ENCODE data around the gene TRIM27. TPM values are rescaled to one million over a fixed set of nuclear protein-coding genes. Genes with fewer than 3 reads are reported as not detected.

The TRIM27 gene
- total and polyA plus RNA-seq, 10 of the 15 experiments (the other 5 are each of a cell fraction or from before 2014, with no cell fraction given): 18.5 to 74.7 (median 58.0) TPM

GRCh38 chr6:28893172-28893799 is 30.5 kb downstream of the TRIM27 start (continued):
- TF ChIP-seq, protein P1, sequence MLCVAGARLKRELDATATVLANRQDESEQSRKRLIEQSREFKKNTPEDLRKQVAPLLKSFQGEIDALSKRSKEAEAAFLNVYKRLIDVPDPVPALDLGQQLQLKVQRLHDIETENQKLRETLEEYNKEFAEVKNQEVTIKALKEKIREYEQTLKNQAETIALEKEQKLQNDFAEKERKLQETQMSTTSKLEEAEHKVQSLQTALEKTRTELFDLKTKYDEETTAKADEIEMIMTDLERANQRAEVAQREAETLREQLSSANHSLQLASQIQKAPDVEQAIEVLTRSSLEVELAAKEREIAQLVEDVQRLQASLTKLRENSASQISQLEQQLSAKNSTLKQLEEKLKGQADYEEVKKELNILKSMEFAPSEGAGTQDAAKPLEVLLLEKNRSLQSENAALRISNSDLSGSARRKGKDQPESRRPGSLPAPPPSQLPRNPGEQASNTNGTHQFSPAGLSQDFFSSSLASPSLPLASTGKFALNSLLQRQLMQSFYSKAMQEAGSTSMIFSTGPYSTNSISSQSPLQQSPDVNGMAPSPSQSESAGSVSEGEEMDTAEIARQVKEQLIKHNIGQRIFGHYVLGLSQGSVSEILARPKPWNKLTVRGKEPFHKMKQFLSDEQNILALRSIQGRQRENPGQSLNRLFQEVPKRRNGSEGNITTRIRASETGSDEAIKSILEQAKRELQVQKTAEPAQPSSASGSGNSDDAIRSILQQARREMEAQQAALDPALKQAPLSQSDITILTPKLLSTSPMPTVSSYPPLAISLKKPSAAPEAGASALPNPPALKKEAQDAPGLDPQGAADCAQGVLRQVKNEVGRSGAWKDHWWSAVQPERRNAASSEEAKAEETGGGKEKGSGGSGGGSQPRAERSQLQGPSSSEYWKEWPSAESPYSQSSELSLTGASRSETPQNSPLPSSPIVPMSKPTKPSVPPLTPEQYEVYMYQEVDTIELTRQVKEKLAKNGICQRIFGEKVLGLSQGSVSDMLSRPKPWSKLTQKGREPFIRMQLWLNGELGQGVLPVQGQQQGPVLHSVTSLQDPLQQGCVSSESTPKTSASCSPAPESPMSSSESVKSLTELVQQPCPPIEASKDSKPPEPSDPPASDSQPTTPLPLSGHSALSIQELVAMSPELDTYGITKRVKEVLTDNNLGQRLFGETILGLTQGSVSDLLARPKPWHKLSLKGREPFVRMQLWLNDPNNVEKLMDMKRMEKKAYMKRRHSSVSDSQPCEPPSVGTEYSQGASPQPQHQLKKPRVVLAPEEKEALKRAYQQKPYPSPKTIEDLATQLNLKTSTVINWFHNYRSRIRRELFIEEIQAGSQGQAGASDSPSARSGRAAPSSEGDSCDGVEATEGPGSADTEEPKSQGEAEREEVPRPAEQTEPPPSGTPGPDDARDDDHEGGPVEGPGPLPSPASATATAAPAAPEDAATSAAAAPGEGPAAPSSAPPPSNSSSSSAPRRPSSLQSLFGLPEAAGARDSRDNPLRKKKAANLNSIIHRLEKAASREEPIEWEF (IDR thresholded peaks at IDR 0.05; ENCODE audit: insufficient replicate concordance, low read depth, low read length): no peak
- no peak for TF ChIP-seq RCOR1 (conservative IDR thresholded peaks at IDR 0.05; ENCODE audit: low read depth, low read length)

- no peaks in the 10 kb centered on the region for H3K36me3 ChIP-seq (ENCODE audit: control insufficient read depth in 2 of 2, insufficient read depth in 2 of 2, low read length in 1 of 2)
- SMC1A ChIA-PET (ENCODE audit: uncharacterized antibody, unreplicated experiment): no interaction called here
- RAD21 ChIA-PET (ENCODE audit: unreplicated experiment): no interaction called here
- H2AFZ ChIP-seq (ENCODE audit: control insufficient read depth, low read depth, low read length): no peak overlapping the region
- H3K4me2 ChIP-seq (ENCODE audit: control insufficient read depth, insufficient read depth): no peak overlapping the region
- no peak overlapping the region for H3K4me3 ChIP-seq
- no peak for ATAC-seq
- no peak for FAIRE-seq
- BruUV-seq (replicated peaks): no TSS peak
- no peaks in the 10 kb centered on the region for H3K9me3 ChIP-seq (replicated peaks; ENCODE audit: control insufficient read depth, insufficient read depth, low read length)
- 58% methylated on average over 4 of the region's 4 CpGs for WGBS (ENCODE audit: insufficient coverage, insufficient replicate concordance, low lambda C conversion rate, missing lambda C conversion rate)
- H3K79me2 ChIP-seq (ENCODE audit: control insufficient read depth, insufficient read depth, low read length): no peaks in the 10 kb centered on the region
- H3K4me1 ChIP-seq (ENCODE audit: control insufficient read depth, insufficient read depth, low read length): no peaks in the 10 kb centered on the region
- CTCF ChIA-PET: interaction anchor here (0.7 to 5.9 kb wide), 2 partner anchors 53 to 55 kb away, joined by 3 to 17 read pairs; no protein-coding TSS in a partner anchor
- TF ChIP-seq EZH2 (IDR thresholded peaks at IDR 0.05; ENCODE audit: borderline replicate concordance, control insufficient read depth, low read depth, low read length): no peak
- no peak for TF ChIP-seq RELA (IDR thresholded peaks at IDR 0.05; ENCODE audit: borderline replicate concordance, partially characterized antibody)
- TF ChIP-seq RBBP5 (conservative IDR thresholded peaks at IDR 0.05): no peak
- TF ChIP-seq, protein P2, sequence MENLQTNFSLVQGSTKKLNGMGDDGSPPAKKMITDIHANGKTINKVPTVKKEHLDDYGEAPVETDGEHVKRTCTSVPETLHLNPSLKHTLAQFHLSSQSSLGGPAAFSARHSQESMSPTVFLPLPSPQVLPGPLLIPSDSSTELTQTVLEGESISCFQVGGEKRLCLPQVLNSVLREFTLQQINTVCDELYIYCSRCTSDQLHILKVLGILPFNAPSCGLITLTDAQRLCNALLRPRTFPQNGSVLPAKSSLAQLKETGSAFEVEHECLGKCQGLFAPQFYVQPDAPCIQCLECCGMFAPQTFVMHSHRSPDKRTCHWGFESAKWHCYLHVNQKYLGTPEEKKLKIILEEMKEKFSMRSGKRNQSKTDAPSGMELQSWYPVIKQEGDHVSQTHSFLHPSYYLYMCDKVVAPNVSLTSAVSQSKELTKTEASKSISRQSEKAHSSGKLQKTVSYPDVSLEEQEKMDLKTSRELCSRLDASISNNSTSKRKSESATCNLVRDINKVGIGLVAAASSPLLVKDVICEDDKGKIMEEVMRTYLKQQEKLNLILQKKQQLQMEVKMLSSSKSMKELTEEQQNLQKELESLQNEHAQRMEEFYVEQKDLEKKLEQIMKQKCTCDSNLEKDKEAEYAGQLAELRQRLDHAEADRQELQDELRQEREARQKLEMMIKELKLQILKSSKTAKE (IDR thresholded peaks at IDR 0.05; ENCODE audit: low read depth, poor library complexity, severe bottlenecking): no peak
- TF ChIP-seq, protein P3, sequence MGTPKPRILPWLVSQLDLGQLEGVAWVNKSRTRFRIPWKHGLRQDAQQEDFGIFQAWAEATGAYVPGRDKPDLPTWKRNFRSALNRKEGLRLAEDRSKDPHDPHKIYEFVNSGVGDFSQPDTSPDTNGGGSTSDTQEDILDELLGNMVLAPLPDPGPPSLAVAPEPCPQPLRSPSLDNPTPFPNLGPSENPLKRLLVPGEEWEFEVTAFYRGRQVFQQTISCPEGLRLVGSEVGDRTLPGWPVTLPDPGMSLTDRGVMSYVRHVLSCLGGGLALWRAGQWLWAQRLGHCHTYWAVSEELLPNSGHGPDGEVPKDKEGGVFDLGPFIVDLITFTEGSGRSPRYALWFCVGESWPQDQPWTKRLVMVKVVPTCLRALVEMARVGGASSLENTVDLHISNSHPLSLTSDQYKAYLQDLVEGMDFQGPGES (IDR thresholded peaks at IDR 0.05): no peak
- TF ChIP-seq TARDBP (IDR thresholded peaks at IDR 0.05; ENCODE audit: borderline replicate concordance): no peak
- no peak for TF ChIP-seq LARP7 (IDR thresholded peaks at IDR 0.05)
- TF ChIP-seq SIN3A (IDR thresholded peaks at IDR 0.05; ENCODE audit: low read depth, low read length): no peak
- TF ChIP-seq ATF7 (IDR thresholded peaks at IDR 0.05; ENCODE audit: low read depth): no peak
- no peak for TF ChIP-seq HDAC6 (IDR thresholded peaks at IDR 0.05; ENCODE audit: unreplicated experiment)
- TF ChIP-seq BHLHE40 (IDR thresholded peaks at IDR 0.05; ENCODE audit: borderline replicate concordance in 1 of 2, low read depth in 2 of 2, low read length in 1 of 2): no peak
- intact Hi-C loops (cut with micrococcal nuclease; ENCODE audit: unreplicated experiment) (no loop called here), in situ Hi-C loops (cut with MboI) (no loop called here)
- H3K27ac ChIP-seq (ENCODE audit: control insufficient read depth, insufficient read depth): no peak overlapping the region
- POLR2A ChIA-PET: interaction anchor here (0.6 kb wide), 1 partner anchor 854 kb away, joined by 12 read pairs; no protein-coding TSS in a partner anchor
- H3K27me3 ChIP-seq (replicated peaks in 1 of 2; ENCODE audit: control insufficient read depth in 2 of 2, insufficient read depth in 2 of 2, low read length in 1 of 2): no peaks in the 10 kb centered on the region
- no peak for DNase-seq (ENCODE audit: low read depth, low spot score)
- H3K9ac ChIP-seq (ENCODE audit: control insufficient read depth, insufficient read depth, low read length): no peak overlapping the region
- no peaks in the 10 kb centered on the region for H4K20me1 ChIP-seq (ENCODE audit: control insufficient read depth, insufficient read depth)
Measured at GRCh38 chr6:28892525-28892924, 31.3 kb downstream of the TRIM27 start.
